DOHH2 (cell line): ENCODE measurements around the gene TIPARP.

Experiments used
- H3F3A ChIP-seq: fragments of 200-600 bp; sonication (generic), shearing (Covaris generic); 2 replicates; pipeline ENCODE4 v1.6.0; 2016; ENCODE audit warnings: antibody characterized with exemption, mild to moderate bottlenecking; ENCODE audit not compliant: control insufficient read depth, insufficient read depth
- H3K27ac ChIP-seq: fragments of 200-600 bp; sonication (generic); 2 replicates; pipeline ENCODE4 v1.5.1; 2014; ENCODE audit warnings: low read depth, mild to moderate bottlenecking, low read length, moderate library complexity
- H3K27me3 ChIP-seq: fragments of 200-600 bp; sonication (generic); 2 replicates; pipeline ENCODE4 v1.6.1; 2014; ENCODE audit warnings: mild to moderate bottlenecking, low read length, mixed read lengths; ENCODE audit not compliant: control insufficient read depth
- H3K36me3 ChIP-seq: fragments of 200-600 bp; sonication (generic); 2 replicates; pipeline ENCODE4 v1.6.1; 2014; ENCODE audit warnings: mild to moderate bottlenecking, low read length, moderate library complexity, mixed read lengths; ENCODE audit not compliant: control insufficient read depth
- H3K4me1 ChIP-seq: fragments of 200-600 bp; sonication (generic); 2 replicates; pipeline ENCODE4 v1.6.1; 2014; ENCODE audit warnings: mild to moderate bottlenecking, low read length, mixed read lengths; ENCODE audit not compliant: control insufficient read depth
- H3K4me2 ChIP-seq: fragments of 200-600 bp; sonication (generic); 2 replicates; pipeline ENCODE4 v1.6.0; 2014; ENCODE audit warnings: mild to moderate bottlenecking, low read length, moderate library complexity
- H3K4me3 ChIP-seq: fragments of 200-600 bp; sonication (generic); 2 replicates; pipeline ENCODE4 v1.5.1; 2014; ENCODE audit warnings: mild to moderate bottlenecking, low read length, mixed read lengths
- H3K79me2 ChIP-seq: fragments of 200-600 bp; sonication (generic); 2 replicates; pipeline ENCODE4 v1.6.1; 2014; ENCODE audit warnings: mild to moderate bottlenecking, low read length, mixed read lengths; ENCODE audit not compliant: control insufficient read depth
- H3K9me2 ChIP-seq: fragments of 200-600 bp; sonication (generic); replicated peaks from 2 replicates; pipeline ENCODE4 v1.6.1; 2014; ENCODE audit warnings: mild to moderate bottlenecking, low read length, mixed read lengths; ENCODE audit not compliant: control insufficient read depth
- H3K9me3 ChIP-seq: fragments of 200-600 bp; sonication (generic); 2 replicates; pipeline ENCODE4 v1.6.1; 2014; ENCODE audit warnings: antibody characterized with exemption, low read length, mixed read lengths; ENCODE audit not compliant: control insufficient read depth, insufficient read depth
- H4K20me1 ChIP-seq: fragments of 200-600 bp; sonication (generic); 2 replicates; pipeline ENCODE4 v1.6.0; 2014; ENCODE audit warnings: low read depth, mild to moderate bottlenecking, antibody characterized with exemption, low read length, moderate library complexity; ENCODE audit not compliant: control insufficient read depth, insufficient read depth
- EZH2phosphoT487 ChIP-seq: fragments of 200-600 bp; sonication (generic); IDR thresholded peaks from 2 replicates; pipeline ENCODE4 v1.6.1; 2017; ENCODE audit warnings: borderline replicate concordance, mild to moderate bottlenecking, antibody characterized with exemption, low read length, moderate library complexity, mixed read lengths
- TF ChIP-seq, protein P1 (sequence below): fragments of 200-600 bp; sonication (generic); IDR thresholded peaks from one replicate; pipeline ENCODE4 v1.5.1; 2014; ENCODE audit warnings: antibody characterized with exemption, mild to moderate bottlenecking, low read depth, low read length; ENCODE audit not compliant: poor library complexity, severe bottlenecking

Gene TIPARP

DNA sequence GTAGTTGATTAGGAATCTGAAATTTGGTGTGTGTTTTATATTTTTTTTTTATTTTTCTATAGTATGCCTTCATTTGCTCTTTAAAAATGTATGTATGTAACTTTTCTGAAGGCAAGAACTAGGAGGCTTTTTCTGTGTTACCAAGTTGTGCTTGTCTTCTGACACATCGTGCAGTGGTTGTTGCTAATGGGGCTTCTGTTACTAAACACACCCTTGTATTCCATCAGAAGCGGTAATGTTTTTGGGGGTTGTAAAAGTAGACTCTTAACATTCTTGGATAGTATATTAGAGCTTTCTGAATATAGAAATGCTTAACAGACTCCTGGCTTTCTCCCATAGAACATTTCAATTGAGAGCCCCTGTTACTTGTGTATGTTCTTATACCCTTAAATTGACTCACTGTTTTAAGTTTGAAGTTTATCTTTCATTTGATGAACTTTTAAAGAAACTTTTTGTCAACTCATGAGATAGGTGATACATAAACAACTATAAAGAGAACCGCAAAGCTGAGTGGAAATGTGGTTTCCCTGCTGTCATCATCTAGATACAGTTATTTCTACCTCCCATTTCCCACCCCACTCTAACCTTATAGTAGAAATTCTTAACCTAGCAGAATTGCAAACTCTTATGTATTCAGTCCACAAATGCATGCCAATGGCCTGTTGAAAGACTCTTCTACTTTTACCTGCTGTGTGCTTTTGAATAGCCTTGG is 2.5 kb downstream of the TIPARP start:
- Histone ChIP-seq H3F3A (peaks cover 6% of the 10 kb centered on the region), H3K36me3 (peaks cover 74% of the 10 kb centered on the region), H3K4me2 (peak overlapping the region; percentile 64), H3K9me2 (no peaks in the 10 kb centered on the region), H3K4me3 (peak overlapping the region; percentile 91), H4K20me1 (peaks cover 53% of the 10 kb centered on the region), H3K27me3 (no peaks in the 10 kb centered on the region), H3K4me1 (peaks cover 67% of the 10 kb centered on the region), H3K79me2 (peaks cover 75% of the 10 kb centered on the region), H3K27ac (no peak overlapping the region), H3K9me3 (no peaks in the 10 kb centered on the region)
- no peak for TF ChIP-seq EZH2phosphoT487
- TF ChIP-seq, protein P1, sequence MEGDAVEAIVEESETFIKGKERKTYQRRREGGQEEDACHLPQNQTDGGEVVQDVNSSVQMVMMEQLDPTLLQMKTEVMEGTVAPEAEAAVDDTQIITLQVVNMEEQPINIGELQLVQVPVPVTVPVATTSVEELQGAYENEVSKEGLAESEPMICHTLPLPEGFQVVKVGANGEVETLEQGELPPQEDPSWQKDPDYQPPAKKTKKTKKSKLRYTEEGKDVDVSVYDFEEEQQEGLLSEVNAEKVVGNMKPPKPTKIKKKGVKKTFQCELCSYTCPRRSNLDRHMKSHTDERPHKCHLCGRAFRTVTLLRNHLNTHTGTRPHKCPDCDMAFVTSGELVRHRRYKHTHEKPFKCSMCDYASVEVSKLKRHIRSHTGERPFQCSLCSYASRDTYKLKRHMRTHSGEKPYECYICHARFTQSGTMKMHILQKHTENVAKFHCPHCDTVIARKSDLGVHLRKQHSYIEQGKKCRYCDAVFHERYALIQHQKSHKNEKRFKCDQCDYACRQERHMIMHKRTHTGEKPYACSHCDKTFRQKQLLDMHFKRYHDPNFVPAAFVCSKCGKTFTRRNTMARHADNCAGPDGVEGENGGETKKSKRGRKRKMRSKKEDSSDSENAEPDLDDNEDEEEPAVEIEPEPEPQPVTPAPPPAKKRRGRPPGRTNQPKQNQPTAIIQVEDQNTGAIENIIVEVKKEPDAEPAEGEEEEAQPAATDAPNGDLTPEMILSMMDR, result no peak

DNA sequence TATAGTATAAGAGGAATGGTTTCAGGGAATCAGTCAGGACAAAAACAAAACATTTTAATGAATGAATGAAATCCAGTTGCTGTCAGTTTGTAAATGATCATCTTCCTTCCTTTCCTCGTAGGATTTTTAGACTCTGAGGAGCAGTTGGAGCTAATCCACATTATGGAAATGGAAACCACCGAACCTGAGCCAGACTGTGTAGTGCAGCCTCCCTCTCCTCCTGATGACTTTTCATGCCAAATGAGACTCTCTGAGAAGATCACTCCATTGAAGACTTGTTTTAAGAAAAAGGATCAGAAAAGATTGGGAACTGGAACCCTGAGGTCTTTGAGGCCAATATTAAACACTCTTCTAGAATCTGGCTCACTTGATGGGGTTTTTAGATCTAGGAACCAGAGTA is 3.1 kb downstream of the TIPARP start:
- TF ChIP-seq EZH2phosphoT487, result no peak
- TF ChIP-seq, protein P1, result no peak
- peaks cover 6% of the 10 kb centered on the region for H3F3A ChIP-seq
- peaks cover 80% of the 10 kb centered on the region for H3K36me3 ChIP-seq
- peaks cover 74% of the 10 kb centered on the region for H3K4me1 ChIP-seq
- H3K9me2 ChIP-seq, result no peaks in the 10 kb centered on the region
- H3K27me3 ChIP-seq, result no peaks in the 10 kb centered on the region
- peak overlapping the region; percentile 64 for H3K4me2 ChIP-seq
- peaks cover 81% of the 10 kb centered on the region for H3K79me2 ChIP-seq
- H3K4me3 ChIP-seq, result peak overlapping the region; percentile 91
- peaks cover 56% of the 10 kb centered on the region for H4K20me1 ChIP-seq
- no peak overlapping the region for H3K27ac ChIP-seq
- no peaks in the 10 kb centered on the region for H3K9me3 ChIP-seq

DNA sequence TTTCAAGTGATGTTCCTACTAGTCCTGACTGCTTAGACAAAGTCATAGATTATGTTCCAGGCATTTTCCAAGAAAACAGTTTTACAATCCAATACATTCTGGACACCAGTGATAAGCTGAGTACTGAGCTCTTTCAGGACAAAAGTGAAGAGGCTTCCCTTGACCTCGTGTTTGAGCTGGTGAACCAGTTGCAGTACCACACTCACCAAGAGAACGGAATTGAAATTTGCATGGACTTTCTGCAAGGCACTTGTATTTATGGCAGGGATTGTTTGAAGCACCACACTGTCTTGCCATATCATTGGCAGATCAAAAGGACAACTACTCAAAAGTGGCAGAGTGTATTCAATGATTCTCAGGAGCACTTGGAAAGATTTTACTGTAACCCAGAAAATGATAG is 3.8 kb downstream of the TIPARP start:
- Histone ChIP-seq H3K4me1 (peaks cover 77% of the 10 kb centered on the region), H3K9me2 (no peaks in the 10 kb centered on the region), H3F3A (peaks cover 5% of the 10 kb centered on the region), H3K79me2 (peaks cover 88% of the 10 kb centered on the region), H3K4me3 (peak overlapping the region; percentile 91), H3K4me2 (peak overlapping the region; percentile 64), H3K27ac (no peak overlapping the region), H3K9me3 (no peaks in the 10 kb centered on the region), H3K27me3 (no peaks in the 10 kb centered on the region), H3K36me3 (peaks cover 87% of the 10 kb centered on the region), H4K20me1 (peaks cover 60% of the 10 kb centered on the region)
- no peak for TF ChIP-seq EZH2phosphoT487
- TF ChIP-seq, protein P1, result no peak
